GM23338 (cell line): ENCODE results near the gene COBL. TPM values are rescaled to one million over a fixed set of nuclear protein-coding genes. Genes with fewer than 3 reads are reported as not detected.

ENCODE experiments used
- ATAC-seq: fragments of 200-7000 bp; cut with Tn5 transposase; 3 replicates; pipeline ENCODE4 v1.9.1; 2020
- DNase-seq: peaks from one replicate; pipeline ENCODE4 v3.0.0-alpha.2; 2015; ENCODE audit warnings: low spot score
- H2AFZ ChIP-seq: fragments of 200-600 bp; sonication (generic); 2 replicates; pipeline ENCODE4 v1.8.0; 2016; ENCODE audit warnings: antibody characterized with exemption, mild to moderate bottlenecking, moderate library complexity
- H3F3A ChIP-seq: fragments of 200-600 bp; sonication (generic); replicated peaks from 2 replicates; pipeline ENCODE4 v1.8.0; 2017; ENCODE audit warnings: antibody characterized with exemption, mixed run types, low read depth
- H3K27ac ChIP-seq: fragments of 200-600 bp; sonication (generic); 2 replicates; pipeline ENCODE4 v1.6.1; 2016; ENCODE audit warnings: low read depth
- H3K27me3 ChIP-seq: fragments of 200-600 bp; sonication (generic); 2 replicates; pipeline ENCODE4 v1.8.0; 2016; ENCODE audit warnings: mild to moderate bottlenecking, mixed run types, moderate library complexity; ENCODE audit not compliant: insufficient read depth
- H3K36me3 ChIP-seq: fragments of 200-600 bp; sonication (generic); 2 replicates; pipeline ENCODE4 v1.8.0; 2016; ENCODE audit warnings: mild to moderate bottlenecking; ENCODE audit not compliant: insufficient read depth
- H3K4me1 ChIP-seq: fragments of 200-600 bp; sonication (generic); 2 replicates; pipeline ENCODE4 v1.8.0; 2016; ENCODE audit warnings: mild to moderate bottlenecking, moderate library complexity; ENCODE audit not compliant: insufficient read depth
- H3K4me2 ChIP-seq: fragments of 200-600 bp; sonication (generic); 2 replicates; pipeline ENCODE4 v1.7.1; 2017; ENCODE audit warnings: mixed run types
- H3K4me3 ChIP-seq: fragments of 200-600 bp; sonication (generic); 2 replicates; pipeline ENCODE4 v1.6.1; 2016; ENCODE audit warnings: mixed run types
- H3K79me2 ChIP-seq: fragments of 200-600 bp; sonication (generic); replicated peaks from 2 replicates; pipeline ENCODE4 v1.8.0; 2017; ENCODE audit warnings: mild to moderate bottlenecking; ENCODE audit not compliant: insufficient read depth
- H3K9me2 ChIP-seq: fragments of 200-600 bp; sonication (generic); 2 replicates; pipeline ENCODE4 v1.8.0; 2017; ENCODE audit not compliant: insufficient read depth
- H4K20me1 ChIP-seq: fragments of 200-600 bp; sonication (generic); replicated peaks from 2 replicates; pipeline ENCODE4 v1.8.0; 2017; ENCODE audit warnings: mild to moderate bottlenecking; ENCODE audit not compliant: insufficient read depth
- H3K27ac Mint-ChIP-seq: 2 replicates; pipeline ENCODE4 v1.8.0; 2020; ENCODE audit warnings: inconsistent platforms, mild to moderate bottlenecking, moderate library complexity, mixed read lengths
- H3K27me3 Mint-ChIP-seq: 3 replicates; pipeline ENCODE4 v1.8.0; 2022; ENCODE audit warnings: low read depth, mild to moderate bottlenecking, moderate library complexity, mixed read lengths, inconsistent platforms; ENCODE audit not compliant: insufficient read depth, poor library complexity
- H3K36me3 Mint-ChIP-seq: 3 replicates; pipeline ENCODE4 v1.8.0; 2021; ENCODE audit warnings: low read depth, mild to moderate bottlenecking, inconsistent platforms, moderate library complexity, mixed read lengths
- H3K4me1 Mint-ChIP-seq: 3 replicates; pipeline ENCODE4 v1.8.0; 2020; ENCODE audit warnings: mild to moderate bottlenecking, inconsistent platforms, mixed read lengths
- H3K4me3 Mint-ChIP-seq: 3 replicates; pipeline ENCODE4 v1.8.0; 2021; ENCODE audit warnings: moderate library complexity, mild to moderate bottlenecking, inconsistent platforms, mixed read lengths
- H3K9me3 Mint-ChIP-seq: 3 replicates; pipeline ENCODE4 v1.8.0; 2020; ENCODE audit warnings: moderate library complexity, mild to moderate bottlenecking, inconsistent platforms, mixed read lengths
- CREB1 ChIP-seq: fragments of 250-450 bp; sonication (Bioruptor Pico); IDR thresholded peaks from 2 replicates; pipeline ENCODE4 v1.5.0; 2020; ENCODE audit warnings: low read depth, mild to moderate bottlenecking, moderate library complexity
- EZH2 ChIP-seq: fragments of 200-600 bp; sonication (generic); IDR thresholded peaks from one replicate; pipeline ENCODE4 v1.8.0; 2017; ENCODE audit warnings: antibody characterized with exemption, mild to moderate bottlenecking, low read depth; ENCODE audit not compliant: unreplicated experiment
- JUNB ChIP-seq: IDR thresholded peaks from one replicate; pipeline ENCODE4 v1.6.1; 2016; ENCODE audit warnings: antibody characterized with exemption; ENCODE audit not compliant: unreplicated experiment
- STAT1 ChIP-seq: IDR thresholded peaks from one replicate; pipeline ENCODE4 v1.6.1; 2016; ENCODE audit warnings: antibody characterized with exemption; ENCODE audit not compliant: unreplicated experiment
- polyA plus RNA-seq: library from polyadenylated mRNA; unstranded; fragments of >200 nt; fragmentation: Nextera tagmentation; extraction: Ambion mirVana; gene quantifications from 2 replicates; pipeline ENCODE4 v1.2.1, GENCODE V29; 2016
- total RNA-seq: library from RNA; depleted of rRNA; stranded (reverse); fragments of >200 nt; shearing (Covaris generic); gene quantifications from 2 replicates; pipeline ENCODE4 v1.2.3, GENCODE V29; 2014
- TF ChIP-seq, protein P1 (sequence below), 2 experiments: fragments of 200-600 bp in 1 of 2; sonication (generic) in 1 of 2; conservative IDR thresholded peaks; 2 replicates each; pipeline versions ENCODE4 v1.5.1 to v1.6.1; 2016 to 2017; ENCODE audit warnings: antibody characterized with exemption in 2 of 2, low read depth in 2 of 2, mild to moderate bottlenecking in 2 of 2, moderate library complexity in 1 of 2
- TF ChIP-seq, protein P2 (sequence below): IDR thresholded peaks from 2 replicates; pipeline ENCODE4 v1.6.1; 2016; ENCODE audit warnings: antibody characterized with exemption
- TF ChIP-seq, protein P3 (sequence below): IDR thresholded peaks from one replicate; pipeline ENCODE4 v1.6.1; 2018; ENCODE audit warnings: antibody characterized with exemption; ENCODE audit not compliant: unreplicated experiment

COBL gene
- total and polyA plus RNA-seq, 2 experiments from 2014 or later, result 18.3 to 51.9 TPM

- Histone ChIP-seq H3K4me1 (no peaks in the 10 kb centered on the region), H4K20me1 (no peaks in the 10 kb centered on the region; the same call in 1 of the 2 replicates), H3K27ac (no peak overlapping the region), H3K36me3 (no peaks in the 10 kb centered on the region), H3K27me3 (no peaks in the 10 kb centered on the region), H3K4me3 (no peak overlapping the region), H3K9me2 (no peaks in the 10 kb centered on the region), H3K4me2 (no peak overlapping the region), H3K79me2 (no peaks in the 10 kb centered on the region), H2AFZ (no peak overlapping the region), H3F3A (no peaks in the 10 kb centered on the region)
- H3K36me3 Mint-ChIP-seq, result peaks cover 8% of the 10 kb centered on the region; the same call in 1 of the 3 replicates
- no peak overlapping the region for H3K4me3 Mint-ChIP-seq
- DNase-seq (no peak), ATAC-seq (no peak)
- H3K4me1 Mint-ChIP-seq, result peaks cover 7% of the 10 kb centered on the region
- TF ChIP-seq, protein P1, sequence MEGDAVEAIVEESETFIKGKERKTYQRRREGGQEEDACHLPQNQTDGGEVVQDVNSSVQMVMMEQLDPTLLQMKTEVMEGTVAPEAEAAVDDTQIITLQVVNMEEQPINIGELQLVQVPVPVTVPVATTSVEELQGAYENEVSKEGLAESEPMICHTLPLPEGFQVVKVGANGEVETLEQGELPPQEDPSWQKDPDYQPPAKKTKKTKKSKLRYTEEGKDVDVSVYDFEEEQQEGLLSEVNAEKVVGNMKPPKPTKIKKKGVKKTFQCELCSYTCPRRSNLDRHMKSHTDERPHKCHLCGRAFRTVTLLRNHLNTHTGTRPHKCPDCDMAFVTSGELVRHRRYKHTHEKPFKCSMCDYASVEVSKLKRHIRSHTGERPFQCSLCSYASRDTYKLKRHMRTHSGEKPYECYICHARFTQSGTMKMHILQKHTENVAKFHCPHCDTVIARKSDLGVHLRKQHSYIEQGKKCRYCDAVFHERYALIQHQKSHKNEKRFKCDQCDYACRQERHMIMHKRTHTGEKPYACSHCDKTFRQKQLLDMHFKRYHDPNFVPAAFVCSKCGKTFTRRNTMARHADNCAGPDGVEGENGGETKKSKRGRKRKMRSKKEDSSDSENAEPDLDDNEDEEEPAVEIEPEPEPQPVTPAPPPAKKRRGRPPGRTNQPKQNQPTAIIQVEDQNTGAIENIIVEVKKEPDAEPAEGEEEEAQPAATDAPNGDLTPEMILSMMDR (conservative IDR thresholded peaks at IDR 0.05; ENCODE audit: low read depth in 2 of 2), result no peak
- no peak for TF ChIP-seq CREB1
- TF ChIP-seq, protein P2, sequence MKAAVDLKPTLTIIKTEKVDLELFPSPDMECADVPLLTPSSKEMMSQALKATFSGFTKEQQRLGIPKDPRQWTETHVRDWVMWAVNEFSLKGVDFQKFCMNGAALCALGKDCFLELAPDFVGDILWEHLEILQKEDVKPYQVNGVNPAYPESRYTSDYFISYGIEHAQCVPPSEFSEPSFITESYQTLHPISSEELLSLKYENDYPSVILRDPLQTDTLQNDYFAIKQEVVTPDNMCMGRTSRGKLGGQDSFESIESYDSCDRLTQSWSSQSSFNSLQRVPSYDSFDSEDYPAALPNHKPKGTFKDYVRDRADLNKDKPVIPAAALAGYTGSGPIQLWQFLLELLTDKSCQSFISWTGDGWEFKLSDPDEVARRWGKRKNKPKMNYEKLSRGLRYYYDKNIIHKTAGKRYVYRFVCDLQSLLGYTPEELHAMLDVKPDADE, result no peak
- no peak for TF ChIP-seq JUNB
- TF ChIP-seq EZH2, result no peak
- TF ChIP-seq, protein P3, sequence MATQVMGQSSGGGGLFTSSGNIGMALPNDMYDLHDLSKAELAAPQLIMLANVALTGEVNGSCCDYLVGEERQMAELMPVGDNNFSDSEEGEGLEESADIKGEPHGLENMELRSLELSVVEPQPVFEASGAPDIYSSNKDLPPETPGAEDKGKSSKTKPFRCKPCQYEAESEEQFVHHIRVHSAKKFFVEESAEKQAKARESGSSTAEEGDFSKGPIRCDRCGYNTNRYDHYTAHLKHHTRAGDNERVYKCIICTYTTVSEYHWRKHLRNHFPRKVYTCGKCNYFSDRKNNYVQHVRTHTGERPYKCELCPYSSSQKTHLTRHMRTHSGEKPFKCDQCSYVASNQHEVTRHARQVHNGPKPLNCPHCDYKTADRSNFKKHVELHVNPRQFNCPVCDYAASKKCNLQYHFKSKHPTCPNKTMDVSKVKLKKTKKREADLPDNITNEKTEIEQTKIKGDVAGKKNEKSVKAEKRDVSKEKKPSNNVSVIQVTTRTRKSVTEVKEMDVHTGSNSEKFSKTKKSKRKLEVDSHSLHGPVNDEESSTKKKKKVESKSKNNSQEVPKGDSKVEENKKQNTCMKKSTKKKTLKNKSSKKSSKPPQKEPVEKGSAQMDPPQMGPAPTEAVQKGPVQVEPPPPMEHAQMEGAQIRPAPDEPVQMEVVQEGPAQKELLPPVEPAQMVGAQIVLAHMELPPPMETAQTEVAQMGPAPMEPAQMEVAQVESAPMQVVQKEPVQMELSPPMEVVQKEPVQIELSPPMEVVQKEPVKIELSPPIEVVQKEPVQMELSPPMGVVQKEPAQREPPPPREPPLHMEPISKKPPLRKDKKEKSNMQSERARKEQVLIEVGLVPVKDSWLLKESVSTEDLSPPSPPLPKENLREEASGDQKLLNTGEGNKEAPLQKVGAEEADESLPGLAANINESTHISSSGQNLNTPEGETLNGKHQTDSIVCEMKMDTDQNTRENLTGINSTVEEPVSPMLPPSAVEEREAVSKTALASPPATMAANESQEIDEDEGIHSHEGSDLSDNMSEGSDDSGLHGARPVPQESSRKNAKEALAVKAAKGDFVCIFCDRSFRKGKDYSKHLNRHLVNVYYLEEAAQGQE, result no peak
- TF ChIP-seq STAT1, result no peak
- H3K9me3 Mint-ChIP-seq, result no peaks in the 10 kb centered on the region
- no peaks in the 10 kb centered on the region for H3K27me3 Mint-ChIP-seq
- no peak overlapping the region for H3K27ac Mint-ChIP-seq
Measured at GRCh38 chr7:51126324-51126723, 190.3 kb downstream of the COBL start.

GRCh38 chr7:51124321-51124720 is 192.3 kb downstream of the COBL start:
- no peak overlapping the region for H3K27ac Mint-ChIP-seq
- peaks cover 1% of the 10 kb centered on the region; the same call in 2 of the 3 replicates for H3K4me1 Mint-ChIP-seq
- no peaks in the 10 kb centered on the region for H3K27me3 Mint-ChIP-seq
- H2AFZ ChIP-seq, result no peak overlapping the region
- H3K4me2 ChIP-seq, result no peak overlapping the region
- no peaks in the 10 kb centered on the region for H3K27me3 ChIP-seq
- no peak overlapping the region for H3K27ac ChIP-seq
- H3F3A ChIP-seq, result no peaks in the 10 kb centered on the region
- H3K36me3 Mint-ChIP-seq, result peaks cover 8% of the 10 kb centered on the region; the same call in 1 of the 3 replicates
- no peaks in the 10 kb centered on the region for H3K79me2 ChIP-seq
- H3K4me3 ChIP-seq, result no peak overlapping the region
- DNase-seq (no peak), ATAC-seq (no peak)
- no peaks in the 10 kb centered on the region for H3K9me2 ChIP-seq
- H3K9me3 Mint-ChIP-seq, result no peaks in the 10 kb centered on the region
- H3K4me3 Mint-ChIP-seq, result no peak overlapping the region
- no peaks in the 10 kb centered on the region for H3K4me1 ChIP-seq
- no peaks in the 10 kb centered on the region for H4K20me1 ChIP-seq
- H3K36me3 ChIP-seq, result no peaks in the 10 kb centered on the region
- TF ChIP-seq, protein P1 (conservative IDR thresholded peaks at IDR 0.05; ENCODE audit: low read depth in 2 of 2), result no peak
